ENCODE results near the gene EVA1C.

DNA sequence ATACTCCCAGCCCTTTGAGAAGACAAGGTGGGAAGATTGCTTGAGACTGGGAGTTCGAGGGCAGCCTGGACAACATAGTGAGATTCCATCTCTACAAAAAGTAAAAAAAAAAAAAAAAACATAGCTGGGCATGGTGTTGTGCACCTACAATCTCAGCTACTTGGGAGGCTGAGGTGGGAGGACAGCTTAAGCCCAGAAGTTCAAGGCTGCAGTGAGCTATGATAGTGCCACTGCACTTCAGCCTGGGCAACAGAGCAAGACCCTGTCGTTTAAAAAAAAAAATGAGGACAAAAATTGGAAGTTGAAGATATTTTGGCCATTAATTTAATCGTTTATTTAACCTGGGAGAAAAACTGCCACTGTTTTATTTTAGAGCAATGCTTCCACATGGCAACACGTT lies 20.8 kb upstream of the EVA1C start:
- TF ChIP-seq, protein P1, sequence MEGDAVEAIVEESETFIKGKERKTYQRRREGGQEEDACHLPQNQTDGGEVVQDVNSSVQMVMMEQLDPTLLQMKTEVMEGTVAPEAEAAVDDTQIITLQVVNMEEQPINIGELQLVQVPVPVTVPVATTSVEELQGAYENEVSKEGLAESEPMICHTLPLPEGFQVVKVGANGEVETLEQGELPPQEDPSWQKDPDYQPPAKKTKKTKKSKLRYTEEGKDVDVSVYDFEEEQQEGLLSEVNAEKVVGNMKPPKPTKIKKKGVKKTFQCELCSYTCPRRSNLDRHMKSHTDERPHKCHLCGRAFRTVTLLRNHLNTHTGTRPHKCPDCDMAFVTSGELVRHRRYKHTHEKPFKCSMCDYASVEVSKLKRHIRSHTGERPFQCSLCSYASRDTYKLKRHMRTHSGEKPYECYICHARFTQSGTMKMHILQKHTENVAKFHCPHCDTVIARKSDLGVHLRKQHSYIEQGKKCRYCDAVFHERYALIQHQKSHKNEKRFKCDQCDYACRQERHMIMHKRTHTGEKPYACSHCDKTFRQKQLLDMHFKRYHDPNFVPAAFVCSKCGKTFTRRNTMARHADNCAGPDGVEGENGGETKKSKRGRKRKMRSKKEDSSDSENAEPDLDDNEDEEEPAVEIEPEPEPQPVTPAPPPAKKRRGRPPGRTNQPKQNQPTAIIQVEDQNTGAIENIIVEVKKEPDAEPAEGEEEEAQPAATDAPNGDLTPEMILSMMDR (conservative IDR thresholded peaks at IDR 0.05; ENCODE audit: low read depth, low read length) = no peak
- no peak for TF ChIP-seq EZH2phosphoT487 (IDR thresholded peaks at IDR 0.05; ENCODE audit: borderline replicate concordance, low read length)
